ENCODE measurements around the gene FAM20A.

DNA sequence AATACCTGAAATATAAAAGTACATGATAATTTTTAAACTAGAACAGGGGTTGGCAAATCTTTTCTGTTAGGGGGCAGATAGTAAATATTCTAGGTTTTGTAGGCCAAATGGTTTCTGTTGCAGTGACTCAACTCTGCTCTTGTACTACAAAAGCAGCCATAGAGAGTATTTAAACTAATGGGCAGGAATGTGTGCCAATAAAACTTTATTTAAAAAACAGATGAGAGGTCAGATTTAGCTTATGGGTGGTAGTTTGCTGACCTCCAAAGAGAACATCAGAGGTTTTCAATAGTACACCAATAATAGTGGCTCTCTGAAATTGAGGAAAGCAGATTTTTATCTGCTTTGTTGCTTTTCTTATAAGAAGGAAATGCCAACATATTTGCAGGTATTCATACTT, 15.2 kb upstream of the FAM20A start:
- TF ChIP-seq SMARCC2 (IDR thresholded peaks at IDR 0.05; ENCODE audit: low read depth) (no peak), TAF1 (IDR thresholded peaks at IDR 0.05; ENCODE audit: control insufficient read depth, extremely low read depth, insufficient read depth, low read length, severe bottlenecking) (no peak), ELF1 (tag; IDR thresholded peaks at IDR 0.05) (no peak), MYNN (IDR thresholded peaks at IDR 0.05) (no peak), MYNN (CRISPR knock-in tag; IDR thresholded peaks at IDR 0.05) (no peak), SAP30 (IDR thresholded peaks at IDR 0.05; ENCODE audit: borderline replicate concordance, insufficient read depth, low read depth, low read length, poor library complexity, severe bottlenecking) (no peak), RAD21 (CRISPR knock-in tag; conservative IDR thresholded peaks at IDR 0.05 in 1 of 2, IDR thresholded peaks at IDR 0.05 in 1 of 2) (no peak)
- TF ChIP-seq, protein P1, sequence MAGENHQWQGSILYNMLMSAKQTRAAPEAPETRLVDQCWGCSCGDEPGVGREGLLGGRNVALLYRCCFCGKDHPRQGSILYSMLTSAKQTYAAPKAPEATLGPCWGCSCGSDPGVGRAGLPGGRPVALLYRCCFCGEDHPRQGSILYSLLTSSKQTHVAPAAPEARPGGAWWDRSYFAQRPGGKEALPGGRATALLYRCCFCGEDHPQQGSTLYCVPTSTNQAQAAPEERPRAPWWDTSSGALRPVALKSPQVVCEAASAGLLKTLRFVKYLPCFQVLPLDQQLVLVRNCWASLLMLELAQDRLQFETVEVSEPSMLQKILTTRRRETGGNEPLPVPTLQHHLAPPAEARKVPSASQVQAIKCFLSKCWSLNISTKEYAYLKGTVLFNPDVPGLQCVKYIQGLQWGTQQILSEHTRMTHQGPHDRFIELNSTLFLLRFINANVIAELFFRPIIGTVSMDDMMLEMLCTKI (IDR thresholded peaks at IDR 0.05; ENCODE audit: partially characterized antibody): no peak

Data from K562 (cell line).